GM10266 (cell line): ENCODE data around the gene C21orf91.

Source experiments
- DNase-seq: peaks from one replicate; pipeline ENCODE4 v3.0.0; 2012; ENCODE audit errors: extremely low spot score
- CTCF ChIP-seq: IDR thresholded peaks from 2 replicates; pipeline ENCODE4 v1.5.1; 2012; ENCODE audit warnings: mild to moderate bottlenecking, low read depth; ENCODE audit not compliant: control insufficient read depth, insufficient read depth; ENCODE audit errors: missing control alignments

C21orf91 gene

GRCh38 chr21:17798796-17799195, 20.4 kb downstream of the C21orf91 start:
- no peak for DNase-seq

GRCh38 chr21:17797967-17798366, 21.2 kb downstream of the C21orf91 start:
- DNase-seq = no peak

More at GRCh38 chr21:17798796-17799195, 20.4 kb downstream of the C21orf91 start:
- TF ChIP-seq CTCF = no peak

GRCh38 chr21:17796503-17796902, 22.7 kb downstream of the C21orf91 start:
- no peak for DNase-seq
- TF ChIP-seq CTCF = no peak

More at GRCh38 chr21:17797967-17798366, 21.2 kb downstream of the C21orf91 start:
- no peak for TF ChIP-seq CTCF

GRCh38 chr21:17796037-17796403, 23.1 kb downstream of the C21orf91 start:
- no peak for TF ChIP-seq CTCF
- no peak for DNase-seq

- DNase-seq = no peak
- TF ChIP-seq CTCF = no peak
Observed at GRCh38 chr21:17795146-17796036, 23.8 kb downstream of the C21orf91 start.

GRCh38 chr21:17794518-17795145, 24.5 kb downstream of the C21orf91 start:
- no peak for TF ChIP-seq CTCF
- no peak for DNase-seq
